HG03521 (cell line): ENCODE data around the gene DUSP16.

Experiments
- ATAC-seq: cut with Tn5 transposase; IDR thresholded peaks from one replicate; pipeline ENCODE4 v1.9.1; 2021; ENCODE audit warnings: mild to moderate bottlenecking, moderate library complexity; ENCODE audit not compliant: unreplicated experiment

DUSP16 gene

DNA sequence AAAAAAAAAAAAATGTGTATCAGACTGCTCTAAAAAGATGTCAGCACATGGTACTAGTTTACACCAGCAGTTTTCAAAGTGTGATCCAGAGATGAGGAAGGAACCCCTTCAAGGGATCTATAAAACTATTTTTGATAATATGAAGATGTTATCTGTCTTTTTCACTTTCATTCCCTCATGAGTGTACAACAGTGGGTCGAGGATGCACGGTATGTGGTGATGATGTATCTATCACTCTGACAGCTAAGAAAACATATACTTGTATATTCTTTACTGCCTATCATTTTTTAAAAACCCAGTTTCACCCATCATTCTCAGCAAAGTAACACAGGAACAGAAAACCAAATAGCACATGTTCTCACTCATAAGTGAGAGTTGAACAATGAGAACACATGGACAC, 12.4 kb downstream of the DUSP16 start:
- no peak for ATAC-seq

DNA sequence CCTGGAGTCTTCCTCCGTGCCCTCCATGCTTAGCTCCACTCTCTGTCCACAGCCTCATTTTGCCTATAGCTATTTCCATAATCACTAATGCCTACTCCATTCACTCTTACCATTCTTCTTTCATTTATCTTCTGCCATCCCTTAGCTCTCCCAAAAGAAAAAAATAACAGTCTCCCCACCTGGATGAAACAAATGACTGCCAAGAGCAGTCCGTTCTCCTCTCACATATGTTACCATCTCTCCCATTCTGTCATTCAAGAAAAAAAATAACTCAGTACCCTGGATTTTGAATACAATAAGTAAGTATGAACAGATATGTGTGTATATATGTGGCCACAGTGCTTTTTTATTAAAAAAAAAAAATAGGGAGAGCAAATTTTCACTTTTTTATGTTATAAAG, 13.2 kb downstream of the DUSP16 start:
- no peak for ATAC-seq

DNA sequence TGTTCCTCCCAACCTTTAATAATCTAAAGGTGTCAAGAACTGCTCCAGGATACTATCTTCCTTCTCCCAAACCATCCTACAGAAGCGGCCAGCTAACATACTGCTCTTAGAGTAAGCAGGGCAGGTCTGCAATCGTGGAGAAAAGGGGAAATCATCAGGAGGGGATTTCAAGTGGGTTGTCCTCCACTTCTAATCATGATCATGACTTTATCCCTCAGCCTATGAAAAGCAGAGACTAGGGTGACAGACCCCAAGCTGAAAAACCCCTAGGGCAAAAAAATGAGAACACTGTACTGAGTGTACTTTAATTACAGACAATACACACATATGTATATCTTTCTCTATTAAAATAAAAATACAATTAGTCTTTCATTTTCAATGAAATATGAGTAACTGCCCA, 13.9 kb downstream of the DUSP16 start:
- no peak for ATAC-seq

DNA sequence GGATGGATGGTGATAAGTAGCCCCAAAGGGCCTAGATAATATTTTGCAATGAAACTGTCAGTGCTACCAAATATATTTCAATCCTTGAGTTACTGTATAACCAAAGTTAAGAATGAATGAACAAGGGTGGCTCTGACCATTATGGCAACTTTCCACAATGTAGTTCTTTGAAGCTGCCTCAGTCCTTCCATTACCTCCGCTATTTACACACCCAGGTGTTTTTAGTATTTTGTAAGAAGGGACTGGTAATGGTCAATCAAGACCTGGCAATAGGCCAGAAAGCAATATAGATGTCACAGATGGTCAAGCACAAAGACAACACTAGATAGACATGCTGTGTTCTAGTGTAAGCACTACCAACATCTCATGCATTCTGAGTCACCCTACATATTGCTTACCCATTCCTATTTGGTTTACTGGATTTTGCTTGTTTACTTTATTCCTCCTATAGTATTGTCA, 16.3 kb downstream of the DUSP16 start:
- no peak for ATAC-seq

DNA sequence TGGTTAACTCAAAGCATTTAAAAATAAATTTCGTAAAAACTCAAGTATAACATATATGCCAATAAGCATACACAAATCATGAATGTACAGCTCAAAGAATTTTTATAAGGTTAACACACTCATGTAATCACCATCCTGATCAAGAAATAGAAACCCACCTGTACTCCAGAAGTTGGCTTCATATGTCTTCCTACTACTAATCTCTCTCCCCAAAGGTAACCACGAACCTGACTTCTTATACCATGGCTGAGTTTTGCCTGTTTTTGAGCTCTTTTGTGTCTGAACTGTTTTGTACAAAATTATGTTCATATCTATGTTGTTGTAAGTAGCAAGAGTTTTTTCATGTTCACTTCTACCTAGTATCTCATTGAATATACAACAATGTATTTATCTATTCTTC, 18.7 kb downstream of the DUSP16 start:
- ATAC-seq: no peak

DNA sequence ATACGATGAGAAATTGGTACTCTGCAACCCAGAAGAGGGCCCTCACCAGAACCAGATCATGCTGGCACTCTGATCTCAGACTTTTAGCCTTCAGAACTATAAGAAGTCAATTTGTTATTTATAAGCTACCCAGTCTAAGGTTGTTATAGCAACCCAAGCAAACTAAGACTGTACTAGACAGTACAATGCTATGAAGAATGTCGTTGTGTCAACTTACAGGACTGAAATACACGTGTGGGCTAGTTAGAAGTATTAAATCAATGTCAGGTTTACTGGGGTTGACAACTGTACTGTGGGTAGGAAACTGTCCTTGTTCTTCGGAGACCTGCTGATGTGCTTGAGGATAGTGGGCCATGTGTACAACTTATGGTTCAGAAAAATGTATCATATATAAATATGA, 19.7 kb downstream of the DUSP16 start:
- no peak for ATAC-seq

DNA sequence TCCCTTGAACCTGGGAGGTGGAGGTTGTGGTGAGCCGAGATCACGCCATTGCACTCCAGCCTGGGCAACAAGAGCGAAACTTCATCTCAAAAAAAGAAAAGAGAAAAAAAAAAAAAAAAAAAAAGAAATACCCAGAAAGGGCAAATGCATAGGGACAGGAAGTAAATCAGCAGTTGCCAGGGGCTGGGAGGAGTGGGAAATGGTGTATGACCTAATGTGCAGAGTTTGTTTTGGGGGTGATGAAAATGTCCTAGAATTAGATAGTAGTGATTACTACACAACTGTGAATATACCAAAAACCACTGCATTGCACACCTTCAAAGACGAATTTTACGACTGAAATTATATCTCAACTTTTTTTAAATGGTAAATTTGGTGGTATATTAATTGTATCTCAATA, 20.4 kb downstream of the DUSP16 start:
- no peak for ATAC-seq

DNA sequence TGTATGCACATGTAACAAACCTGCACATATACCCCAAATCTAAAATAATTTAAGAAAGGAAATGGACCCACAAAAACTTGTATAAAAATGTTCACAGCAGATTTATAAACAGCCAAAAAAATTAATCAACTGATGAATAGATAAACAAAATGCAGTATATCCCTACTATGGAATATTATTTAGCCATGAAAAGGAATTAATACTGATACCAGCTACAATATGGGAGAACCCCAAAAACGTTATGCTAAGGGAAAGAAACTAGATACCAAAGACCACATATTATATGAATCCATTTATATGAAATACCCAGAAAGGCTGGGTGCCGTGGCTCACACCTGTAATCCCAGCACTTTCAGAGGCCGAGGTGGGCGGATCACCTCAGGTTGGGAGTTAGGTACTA, 20.9 kb downstream of the DUSP16 start:
- no peak for ATAC-seq

DNA sequence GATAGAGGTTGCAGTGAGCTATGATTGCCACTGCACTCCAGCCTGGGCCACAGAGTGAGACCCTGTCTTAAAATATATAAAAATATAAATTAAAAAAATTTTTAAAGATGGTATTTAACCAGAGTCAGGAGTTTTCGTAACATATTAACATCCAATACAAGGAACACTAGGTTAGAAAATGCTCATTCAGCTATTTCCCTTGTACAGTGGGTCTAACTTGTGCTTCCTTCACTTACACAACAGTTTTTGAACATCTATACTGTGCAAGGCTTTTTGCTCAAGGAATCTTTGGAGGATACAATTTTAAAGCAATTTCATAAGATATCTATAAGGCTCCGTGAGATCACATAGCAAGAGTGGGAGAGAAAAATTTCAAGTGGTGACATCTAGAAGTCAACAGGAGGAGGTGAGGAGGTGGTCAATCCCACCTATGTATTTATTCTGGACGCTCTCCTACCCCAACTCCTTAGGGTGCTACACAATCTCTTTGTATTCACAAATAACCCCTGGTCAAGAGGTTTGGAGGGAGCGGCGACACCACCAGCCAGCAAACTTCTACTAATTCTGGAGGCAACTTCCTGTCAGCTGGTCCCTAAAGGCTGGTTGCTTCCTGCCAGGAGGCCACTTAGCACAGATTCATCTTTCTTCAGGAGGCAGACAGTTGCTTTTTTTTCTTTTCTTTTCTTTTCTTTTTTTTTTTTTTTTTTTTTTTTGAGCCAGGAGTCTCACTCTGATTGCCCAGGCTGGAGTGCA, 22.2 kb downstream of the DUSP16 start:
- no peak for ATAC-seq

DNA sequence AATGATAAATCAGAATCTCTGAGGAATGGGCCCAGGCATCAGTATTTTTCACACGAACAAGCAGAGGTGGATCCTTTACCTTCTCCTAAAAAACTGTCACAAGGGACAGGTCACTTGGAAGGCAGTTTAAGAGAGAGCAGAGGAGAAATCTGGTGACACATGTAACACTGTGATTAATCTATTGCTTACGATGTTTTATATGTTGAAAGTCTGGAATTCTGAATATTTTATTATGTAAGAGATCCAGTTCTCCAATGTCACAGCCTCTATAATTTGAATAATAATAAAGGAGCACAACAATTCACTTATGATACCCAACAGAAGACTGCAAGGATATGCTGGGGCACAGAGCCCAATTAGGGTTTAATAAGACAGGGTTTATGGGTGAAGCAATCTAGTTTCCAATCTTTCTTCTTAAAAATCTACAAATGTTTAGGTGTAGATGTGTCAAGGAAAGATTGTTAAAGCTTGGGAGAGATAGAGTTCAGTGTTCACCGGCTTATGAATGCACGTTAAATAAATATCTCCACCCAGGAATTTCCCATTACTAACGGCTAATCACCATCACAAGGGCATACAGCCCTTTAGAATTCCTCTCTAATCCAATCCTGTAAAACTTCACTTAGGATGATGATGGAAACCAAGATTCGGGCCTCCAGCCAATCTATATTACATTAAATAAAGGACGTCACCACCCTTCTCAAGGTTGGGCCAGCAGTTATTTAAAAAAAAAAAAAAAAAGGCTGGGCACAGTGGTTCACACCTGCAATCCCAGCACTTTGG, 23.4 kb downstream of the DUSP16 start:
- ATAC-seq: no peak

DNA sequence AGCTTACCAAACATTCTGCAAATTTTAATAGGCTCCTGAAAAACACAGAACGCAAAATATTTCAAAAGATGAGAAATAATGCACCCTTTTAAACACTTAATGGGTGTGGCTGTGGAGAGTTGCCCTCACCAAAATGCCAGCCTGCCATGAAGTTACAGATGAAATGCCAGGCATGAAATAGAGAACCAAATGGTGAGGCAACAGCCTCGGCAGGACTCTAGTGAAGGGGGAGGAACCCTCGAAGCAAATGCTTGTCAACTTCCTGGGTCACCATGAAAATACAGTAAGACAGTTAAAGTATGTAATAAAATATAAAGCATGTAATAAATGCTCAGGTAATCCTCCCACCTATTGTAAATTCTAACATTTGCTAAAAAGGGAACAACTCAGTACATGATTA, 24.1 kb downstream of the DUSP16 start:
- no peak for ATAC-seq

DNA sequence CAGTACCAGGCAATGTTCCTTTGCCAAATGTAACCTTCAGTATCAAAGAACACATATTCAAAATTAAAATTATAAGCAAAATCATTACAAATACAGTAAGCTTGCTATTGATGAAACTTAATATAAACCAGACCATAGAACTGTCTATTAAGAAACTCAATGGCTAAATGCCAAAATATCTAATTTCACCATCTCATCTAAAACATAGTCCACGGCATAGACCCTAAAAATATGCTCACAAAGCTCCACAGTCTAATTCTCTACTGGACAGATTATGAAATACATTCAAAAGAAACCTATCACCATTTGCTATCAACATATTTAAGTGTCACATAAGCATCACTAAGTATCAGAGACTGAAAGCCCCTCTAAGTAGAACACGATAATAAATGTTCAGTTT, 25.2 kb downstream of the DUSP16 start:
- ATAC-seq: no peak

DNA sequence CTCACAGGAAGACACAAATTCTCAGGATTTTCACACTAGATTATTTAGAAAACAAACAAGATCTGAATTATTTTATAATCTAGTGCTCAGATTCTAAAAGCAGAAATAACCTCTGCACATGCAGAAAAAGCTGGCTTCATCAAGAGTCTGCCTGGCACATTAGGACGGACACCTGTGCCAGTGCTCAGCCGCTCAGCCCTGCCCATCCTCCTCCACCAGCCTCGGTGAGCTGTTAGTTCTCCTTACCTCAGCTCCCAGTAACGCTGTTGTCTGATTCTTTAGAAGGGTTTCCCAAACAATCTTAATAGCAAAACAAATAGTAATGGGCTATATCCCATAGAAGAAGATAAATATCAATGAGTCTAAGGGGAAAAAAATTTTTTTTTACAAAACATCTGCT, 27.7 kb downstream of the DUSP16 start:
- no peak for ATAC-seq

DNA sequence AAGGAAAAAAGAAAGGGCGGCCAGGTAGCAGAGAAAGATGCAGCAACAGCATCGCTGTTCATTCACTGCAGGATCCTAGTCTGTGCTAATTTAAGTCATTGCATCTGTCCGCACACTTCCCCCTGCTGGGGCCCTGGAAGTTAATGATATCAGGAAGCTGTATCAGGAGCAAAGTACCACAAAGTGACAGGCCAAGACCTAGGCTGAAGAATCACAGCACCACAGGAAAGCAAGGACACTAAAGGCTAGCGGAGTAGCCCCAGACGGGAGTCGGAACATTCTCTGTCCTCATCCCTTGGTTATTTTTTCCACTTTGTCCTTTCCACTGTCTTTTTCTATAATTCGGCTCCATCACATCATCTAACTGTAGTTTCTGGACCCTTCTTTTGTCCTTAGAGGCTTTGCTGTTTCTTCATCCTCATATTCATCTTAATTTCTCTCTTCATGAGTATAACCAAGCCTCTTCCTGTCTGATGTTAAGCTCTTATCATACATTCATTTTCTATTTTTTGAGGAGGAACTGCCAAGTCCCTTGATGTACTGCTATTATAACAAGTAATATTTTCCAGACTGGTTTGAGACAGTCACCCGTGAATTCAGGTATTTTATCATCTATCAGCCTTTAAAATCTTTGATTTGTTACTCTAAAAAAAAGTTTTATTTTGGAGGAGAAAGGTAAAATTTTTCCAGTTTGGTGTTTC, 28.3 kb downstream of the DUSP16 start:
- ATAC-seq: no peak

DNA sequence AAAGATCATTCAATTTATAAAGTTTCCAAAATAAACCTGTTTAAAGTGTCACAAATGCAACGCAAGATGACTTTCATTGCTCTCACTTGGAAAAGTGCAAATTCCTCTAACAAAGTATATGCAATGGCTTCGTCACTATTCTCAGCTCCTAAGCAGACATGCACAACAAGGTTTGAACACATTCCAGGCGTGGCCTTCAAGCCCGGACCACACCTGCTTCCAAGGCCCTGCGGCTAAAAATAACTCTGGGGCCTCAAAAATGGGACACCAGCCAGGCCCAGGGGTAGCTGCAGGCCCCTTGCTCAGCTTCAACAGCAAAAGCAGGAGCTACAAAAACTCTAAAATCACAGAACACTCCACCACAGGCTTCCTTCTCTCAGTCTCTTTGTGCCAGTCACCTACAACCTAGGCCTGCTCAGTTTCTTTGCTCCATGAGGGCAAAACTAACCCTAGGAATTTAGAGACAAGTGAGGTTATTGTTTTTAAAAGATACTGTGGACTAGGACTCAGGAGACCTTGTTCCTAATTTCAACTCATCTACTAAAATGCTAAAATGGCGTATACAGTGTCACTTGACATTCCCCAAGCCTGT, 29.3 kb downstream of the DUSP16 start:
- no peak for ATAC-seq

DNA sequence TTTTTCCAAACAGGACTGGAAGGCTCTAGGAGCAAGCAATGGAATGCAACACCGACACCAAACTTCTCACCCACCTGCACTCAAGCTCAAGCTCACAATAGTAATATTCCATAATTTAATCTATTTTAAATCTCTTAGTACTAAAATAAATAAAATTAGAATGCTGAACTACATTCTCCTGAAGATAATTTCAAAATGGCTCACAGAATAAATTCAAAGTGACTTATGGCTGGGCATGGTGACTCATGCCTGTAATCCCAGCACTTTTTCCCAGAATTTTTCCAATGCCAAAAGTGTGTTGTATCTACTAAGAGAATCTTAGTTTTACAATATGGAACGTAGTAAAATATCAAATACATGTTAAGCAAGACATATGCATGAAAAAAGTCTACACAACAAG, 31.5 kb downstream of the DUSP16 start:
- ATAC-seq: no peak

DNA sequence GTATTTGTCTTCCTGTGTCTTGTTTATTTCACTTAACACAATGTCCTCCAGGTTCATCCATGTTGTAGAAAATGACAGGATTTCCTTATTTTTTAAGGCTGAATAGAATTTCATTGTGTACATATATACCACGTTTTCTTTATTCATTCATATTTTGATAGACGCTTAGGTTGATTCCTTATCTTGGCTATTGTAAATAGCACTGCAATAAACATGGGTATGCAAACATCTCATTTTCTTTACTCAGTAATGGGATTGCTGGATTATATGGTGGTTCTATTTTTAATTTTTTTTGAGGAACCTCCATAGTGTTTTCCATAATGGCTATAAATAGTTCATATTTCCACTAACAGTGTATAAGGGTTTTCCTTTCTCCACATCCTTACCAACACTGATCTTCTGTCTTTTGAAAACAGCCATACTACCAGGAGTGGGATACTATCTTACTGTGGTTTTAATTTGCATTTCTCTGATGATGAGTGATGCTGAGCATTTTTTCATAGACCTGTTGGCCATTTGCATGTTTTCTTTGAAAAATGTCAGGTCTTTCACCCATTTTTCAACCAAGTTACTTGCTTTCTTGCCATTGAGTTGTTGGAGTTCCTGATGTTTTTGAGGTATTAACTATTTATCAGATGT, 32.8 kb downstream of the DUSP16 start:
- no peak for ATAC-seq

DNA sequence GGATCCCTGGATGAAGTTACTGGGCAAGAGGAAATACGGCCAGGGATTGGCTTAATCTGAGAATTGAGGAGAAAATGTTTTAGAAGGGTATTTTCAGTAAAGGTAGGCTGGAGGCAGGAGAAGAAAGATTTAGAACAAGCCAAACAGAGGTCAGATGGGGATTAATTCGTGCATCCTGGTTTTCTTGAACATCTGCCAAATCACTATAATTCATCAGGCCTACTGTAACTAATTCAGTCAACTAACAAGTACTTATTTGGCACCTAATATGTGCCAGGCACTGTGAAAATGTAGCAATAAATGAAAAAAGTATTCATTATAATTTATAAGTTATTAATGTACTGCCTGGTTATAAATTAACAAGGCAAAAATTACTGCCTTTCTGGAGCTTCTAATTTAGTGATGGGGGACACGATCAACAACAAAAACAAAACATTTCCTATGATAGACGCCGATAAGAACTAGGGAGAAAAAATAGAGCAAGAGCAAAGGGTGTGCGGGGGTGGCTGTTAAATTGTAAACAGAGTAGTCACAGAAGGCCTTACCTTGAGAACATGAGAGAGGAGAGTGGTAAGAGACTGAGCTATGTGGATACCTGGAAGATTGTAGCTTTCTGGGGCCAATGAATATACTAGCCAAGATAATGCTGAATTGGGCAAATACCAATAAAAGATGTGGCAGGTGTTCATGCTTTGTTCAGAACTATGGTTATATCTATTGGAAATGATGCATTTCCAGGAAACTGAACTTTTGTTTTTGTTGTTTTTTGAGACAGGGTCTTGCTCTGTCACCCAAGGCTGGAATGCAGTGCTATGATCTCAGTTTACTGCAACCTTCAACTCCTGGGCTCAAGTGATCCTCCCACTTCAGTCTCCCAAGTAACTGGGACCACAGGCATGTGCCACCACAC, 34.0 kb downstream of the DUSP16 start:
- no peak for ATAC-seq

DNA sequence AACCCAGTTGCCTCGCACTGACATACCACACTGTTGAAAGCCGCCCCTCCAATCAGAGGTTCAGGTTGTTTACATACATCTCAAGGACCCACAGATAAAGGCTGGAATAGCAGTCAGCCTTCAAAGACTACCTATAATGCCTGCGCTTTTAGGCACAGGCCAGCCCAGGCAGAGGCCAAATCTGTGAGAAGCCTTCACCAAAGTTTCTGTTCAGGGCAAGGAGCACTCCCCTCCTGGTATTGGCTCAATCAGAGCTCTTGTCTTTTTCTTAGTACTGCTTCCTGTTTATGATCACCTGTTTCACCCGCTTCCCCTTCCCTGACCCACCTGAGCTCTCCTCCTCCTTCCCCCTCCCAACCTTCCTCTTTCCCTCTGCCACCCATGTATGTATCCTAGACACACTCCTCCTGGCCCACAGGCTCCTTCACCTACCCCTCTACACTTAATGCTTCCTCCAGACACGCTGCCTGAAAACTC, 34.8 kb downstream of the DUSP16 start:
- ATAC-seq: no peak

DNA sequence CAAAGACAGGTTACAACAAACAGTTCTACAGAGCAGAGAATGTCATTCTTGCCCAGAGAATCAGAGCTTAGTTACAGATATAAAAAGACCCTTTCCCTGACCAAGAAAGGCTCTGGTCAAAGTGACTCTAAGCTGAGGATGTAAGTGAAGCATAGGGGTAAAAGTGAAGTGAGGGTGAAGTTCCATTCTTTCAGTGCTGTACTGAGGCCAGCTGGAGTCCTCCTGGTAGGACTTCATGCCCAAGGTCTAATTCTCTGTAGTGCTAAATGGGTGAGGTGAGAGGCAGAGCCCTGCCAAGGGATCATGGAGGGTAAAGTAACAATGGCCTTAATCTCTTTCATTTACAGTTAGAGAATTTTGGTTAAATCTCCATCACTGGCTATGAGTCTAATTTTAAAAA, 38.5 kb downstream of the DUSP16 start:
- no peak for ATAC-seq
